Nephron progenitor cell (in vitro differentiated cells): Measurements from ENCODE around the gene SERPINB5.
"Not testable (repeated sequence)": the region's sequence is repeated elsewhere in the genome, so short reads cannot be mapped to it uniquely, and the experiment has no call there.

Experiments used
- DNase-seq: peaks from one replicate; pipeline ENCODE4 v3.0.0; 2021
- H3K27ac Mint-ChIP-seq: 2 replicates; pipeline ENCODE4 v1.8.0; 2021; ENCODE audit warnings: mild to moderate bottlenecking, moderate library complexity, mixed read lengths
- H3K27me3 Mint-ChIP-seq: 2 replicates; pipeline ENCODE4 v1.8.0; 2021; ENCODE audit warnings: mild to moderate bottlenecking, low read depth, mixed read lengths; ENCODE audit not compliant: poor library complexity
- H3K36me3 Mint-ChIP-seq: 2 replicates; pipeline ENCODE4 v1.8.0; 2021; ENCODE audit warnings: low read depth, mixed read lengths
- H3K4me1 Mint-ChIP-seq: 2 replicates; pipeline ENCODE4 v1.8.0; 2021; ENCODE audit warnings: mixed read lengths
- H3K4me3 Mint-ChIP-seq: 2 replicates; pipeline ENCODE4 v1.8.0; 2021; ENCODE audit warnings: mild to moderate bottlenecking, moderate library complexity, mixed read lengths
- H3K9me3 Mint-ChIP-seq: 2 replicates; pipeline ENCODE4 v1.8.0; 2021; ENCODE audit warnings: mild to moderate bottlenecking, moderate library complexity, mixed read lengths
- TF ChIP-seq, protein P1 (sequence below): fragments of 200-600 bp; sonication (generic); IDR thresholded peaks from 2 replicates; pipeline ENCODE4 v1.5.0; 2021; ENCODE audit warnings: antibody characterized with exemption

The SERPINB5 gene

DNA sequence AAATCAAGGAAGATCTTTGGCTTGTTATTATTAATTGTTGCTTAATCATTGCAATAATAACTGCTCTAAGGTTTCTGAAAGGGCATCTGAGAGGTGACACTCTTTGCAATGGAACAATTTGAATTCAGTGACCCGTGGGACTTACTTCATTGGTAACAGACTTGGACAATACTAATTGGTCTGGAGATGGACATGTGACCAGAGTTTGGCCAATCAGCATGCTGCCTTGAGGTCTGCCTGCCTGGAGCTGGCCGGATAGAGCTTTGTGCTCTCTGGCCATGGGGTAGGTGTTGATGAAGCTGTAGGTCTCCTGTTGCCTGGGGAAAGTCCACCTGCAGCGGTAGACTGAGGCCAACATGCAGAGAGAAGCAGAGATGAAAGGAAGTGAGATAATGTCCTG lies 30.5 kb upstream of the SERPINB5 start:
- Mint-ChIP-seq H3K27me3 (peaks cover under 1% of the 10 kb centered on the region), H3K9me3 (peaks cover 9% of the 10 kb centered on the region), H3K4me1 (peaks cover 6% of the 10 kb centered on the region), H3K36me3 (no peaks in the 10 kb centered on the region), H3K27ac (no peak overlapping the region), H3K4me3 (no peak overlapping the region)
- TF ChIP-seq, protein P1, sequence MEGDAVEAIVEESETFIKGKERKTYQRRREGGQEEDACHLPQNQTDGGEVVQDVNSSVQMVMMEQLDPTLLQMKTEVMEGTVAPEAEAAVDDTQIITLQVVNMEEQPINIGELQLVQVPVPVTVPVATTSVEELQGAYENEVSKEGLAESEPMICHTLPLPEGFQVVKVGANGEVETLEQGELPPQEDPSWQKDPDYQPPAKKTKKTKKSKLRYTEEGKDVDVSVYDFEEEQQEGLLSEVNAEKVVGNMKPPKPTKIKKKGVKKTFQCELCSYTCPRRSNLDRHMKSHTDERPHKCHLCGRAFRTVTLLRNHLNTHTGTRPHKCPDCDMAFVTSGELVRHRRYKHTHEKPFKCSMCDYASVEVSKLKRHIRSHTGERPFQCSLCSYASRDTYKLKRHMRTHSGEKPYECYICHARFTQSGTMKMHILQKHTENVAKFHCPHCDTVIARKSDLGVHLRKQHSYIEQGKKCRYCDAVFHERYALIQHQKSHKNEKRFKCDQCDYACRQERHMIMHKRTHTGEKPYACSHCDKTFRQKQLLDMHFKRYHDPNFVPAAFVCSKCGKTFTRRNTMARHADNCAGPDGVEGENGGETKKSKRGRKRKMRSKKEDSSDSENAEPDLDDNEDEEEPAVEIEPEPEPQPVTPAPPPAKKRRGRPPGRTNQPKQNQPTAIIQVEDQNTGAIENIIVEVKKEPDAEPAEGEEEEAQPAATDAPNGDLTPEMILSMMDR, result no peak
- no peak for DNase-seq

DNA sequence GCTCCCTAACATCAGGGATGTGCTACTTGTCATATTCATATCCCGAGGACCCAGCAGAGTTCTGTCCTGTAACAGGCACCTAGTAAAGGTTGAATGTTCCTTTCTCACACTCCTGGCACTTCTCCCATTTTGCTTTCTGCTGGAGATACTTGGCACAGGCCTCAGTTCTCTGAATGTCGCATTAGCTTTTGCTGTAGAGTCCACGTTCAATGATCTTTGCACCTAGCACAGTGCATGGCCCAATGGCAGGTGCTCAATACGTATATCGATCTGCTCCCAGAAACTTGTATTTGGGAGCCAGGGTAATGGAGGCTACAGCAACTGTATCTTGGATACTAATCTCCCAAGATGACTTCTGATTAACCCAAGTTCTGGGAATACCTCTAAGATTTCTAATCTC lies 29.7 kb upstream of the SERPINB5 start:
- H3K9me3 Mint-ChIP-seq, result peaks cover 11% of the 10 kb centered on the region
- peaks cover 9% of the 10 kb centered on the region for H3K4me1 Mint-ChIP-seq
- H3K27ac Mint-ChIP-seq, result no peak overlapping the region
- H3K27me3 Mint-ChIP-seq, result no peaks in the 10 kb centered on the region
- DNase-seq, result no peak
- no peaks in the 10 kb centered on the region for H3K36me3 Mint-ChIP-seq
- TF ChIP-seq, protein P1, result no peak
- H3K4me3 Mint-ChIP-seq, result no peak overlapping the region

DNA sequence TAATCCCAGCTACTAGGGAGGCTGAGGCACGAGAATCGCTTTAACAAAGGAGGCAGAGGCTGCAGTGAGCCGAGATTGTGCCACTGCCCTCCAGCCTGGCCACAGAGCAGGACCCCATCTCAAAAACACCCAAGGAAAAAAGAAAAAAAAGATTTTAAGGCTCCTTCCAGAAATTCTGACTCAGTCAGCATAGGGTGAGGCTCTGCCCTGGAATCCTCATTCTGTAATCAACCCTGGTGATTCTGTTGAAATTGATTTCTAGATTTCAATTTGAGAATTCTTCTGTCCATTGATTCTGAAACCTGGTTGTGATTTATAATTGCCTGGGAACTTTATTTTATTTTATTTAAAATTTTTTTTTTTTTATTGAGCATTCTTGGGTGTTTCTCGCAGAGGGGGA lies 27.3 kb upstream of the SERPINB5 start:
- no peaks in the 10 kb centered on the region for H3K27me3 Mint-ChIP-seq
- no peaks in the 10 kb centered on the region for H3K36me3 Mint-ChIP-seq
- no peak overlapping the region for H3K27ac Mint-ChIP-seq
- peaks cover 28% of the 10 kb centered on the region for H3K4me1 Mint-ChIP-seq
- no peak overlapping the region for H3K4me3 Mint-ChIP-seq
- TF ChIP-seq, protein P1, result no peak
- DNase-seq, result no peak
- H3K9me3 Mint-ChIP-seq, result peaks cover 16% of the 10 kb centered on the region

- peaks cover 3% of the 10 kb centered on the region for H3K27me3 Mint-ChIP-seq
- DNase-seq, result no peak
- peak overlapping the region; percentile 91 for H3K27ac Mint-ChIP-seq
- TF ChIP-seq, protein P1, result no peak
- H3K9me3 Mint-ChIP-seq, result peaks cover 16% of the 10 kb centered on the region
- no peak overlapping the region for H3K4me3 Mint-ChIP-seq
- H3K4me1 Mint-ChIP-seq, result peaks cover 28% of the 10 kb centered on the region
- H3K36me3 Mint-ChIP-seq, result no peaks in the 10 kb centered on the region
These were observed 24.7 kb upstream of the SERPINB5 start for GRCh38 chr18:63451799-63452660.

DNA sequence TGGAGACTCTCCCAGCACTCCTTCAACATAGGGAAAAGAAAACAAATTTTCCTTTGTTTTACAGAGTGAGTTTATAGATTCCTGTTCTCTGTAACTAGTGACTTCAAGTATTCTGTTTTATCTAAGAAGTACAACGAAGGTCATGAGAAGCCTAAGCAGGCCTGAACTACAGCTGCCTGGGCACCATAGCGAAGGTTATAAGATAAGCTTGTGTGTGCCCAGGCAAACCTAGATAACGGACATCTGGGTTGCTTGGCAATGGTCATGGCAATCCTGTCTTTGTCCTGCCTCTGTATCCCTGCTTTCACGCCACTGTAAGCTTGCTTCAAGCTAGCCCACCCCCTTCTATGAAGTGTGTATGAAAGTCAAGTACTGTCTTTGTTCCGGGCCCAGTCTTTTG lies 24.0 kb upstream of the SERPINB5 start:
- Mint-ChIP-seq H3K9me3 (peaks cover 16% of the 10 kb centered on the region), H3K27ac (peak overlapping the region; percentile 91), H3K4me1 (peaks cover 28% of the 10 kb centered on the region)
- H3K36me3 Mint-ChIP-seq, DNase-seq, H3K4me3 Mint-ChIP-seq, H3K27me3 Mint-ChIP-seq: not testable (repeated sequence)

DNA sequence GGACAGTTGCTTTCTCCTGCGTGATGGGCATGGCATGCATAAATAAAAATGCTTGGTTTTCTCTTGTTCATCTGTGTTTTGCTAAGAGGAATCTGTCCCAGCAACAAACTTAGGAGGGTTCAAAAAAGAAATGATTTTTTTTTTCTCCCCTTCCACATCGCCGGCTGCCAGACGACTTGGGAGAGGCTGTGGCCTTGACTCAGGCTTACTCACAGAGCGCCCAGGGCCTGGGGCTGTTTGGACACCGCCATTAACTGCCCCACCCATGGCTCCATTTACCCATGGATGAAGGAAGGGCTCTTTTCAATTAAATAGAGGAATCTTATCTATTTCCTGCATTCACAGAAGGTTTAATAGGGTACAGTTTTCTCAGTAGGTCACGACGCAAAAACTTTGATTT lies 22.3 kb upstream of the SERPINB5 start:
- Mint-ChIP-seq H3K4me1 (peaks cover 28% of the 10 kb centered on the region), H3K9me3 (peaks cover 16% of the 10 kb centered on the region), H3K27me3 (peaks cover 3% of the 10 kb centered on the region), H3K4me3 (no peak overlapping the region), H3K27ac (no peak overlapping the region), H3K36me3 (no peaks in the 10 kb centered on the region)
- no peak for DNase-seq
- TF ChIP-seq, protein P1, result no peak
